Measurements from ENCODE around the gene MYCBP.

DNA sequence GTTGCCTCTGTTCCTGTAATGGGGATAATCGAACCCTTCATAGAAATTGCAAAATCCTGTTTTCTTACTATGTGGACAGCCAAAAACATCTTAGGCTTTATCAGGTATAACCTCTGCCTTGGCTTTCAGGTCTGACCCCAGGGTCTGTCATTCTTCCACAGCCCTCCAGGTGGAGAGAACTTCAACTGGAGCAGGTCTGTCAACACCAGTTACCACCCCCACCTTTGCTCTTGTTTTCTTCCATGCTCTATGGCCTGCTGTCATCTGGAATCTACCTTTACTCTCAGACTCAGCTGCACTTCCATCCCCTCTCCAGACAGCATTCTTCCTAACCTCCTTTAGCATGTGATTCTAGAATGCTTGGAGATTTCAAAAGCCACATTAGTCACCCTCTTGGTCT is 18.6 kb upstream of the MYCBP start:
- no peak for TF ChIP-seq ZNF274 (IDR thresholded peaks at IDR 0.05; ENCODE audit: low read depth, low read length)
- TF ChIP-seq YY1 (IDR thresholded peaks at IDR 0.05; ENCODE audit: insufficient read depth, insufficient read length): no peak
- no peak for TF ChIP-seq SUZ12 (IDR thresholded peaks at IDR 0.05; ENCODE audit: extremely low read depth, insufficient read depth, insufficient read length)
